Activated T-cell treated with anti-CD3 and anti-CD28 coated beads for 48 hours (primary cell): ENCODE data around the gene PDZK1IP1.

Source experiments
- DNase-seq: peaks from one replicate; pipeline ENCODE4 v3.0.0-alpha.2; 2020; ENCODE audit warnings: low read depth

The PDZK1IP1 gene, protein sequence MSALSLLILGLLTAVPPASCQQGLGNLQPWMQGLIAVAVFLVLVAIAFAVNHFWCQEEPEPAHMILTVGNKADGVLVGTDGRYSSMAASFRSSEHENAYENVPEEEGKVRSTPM

DNA sequence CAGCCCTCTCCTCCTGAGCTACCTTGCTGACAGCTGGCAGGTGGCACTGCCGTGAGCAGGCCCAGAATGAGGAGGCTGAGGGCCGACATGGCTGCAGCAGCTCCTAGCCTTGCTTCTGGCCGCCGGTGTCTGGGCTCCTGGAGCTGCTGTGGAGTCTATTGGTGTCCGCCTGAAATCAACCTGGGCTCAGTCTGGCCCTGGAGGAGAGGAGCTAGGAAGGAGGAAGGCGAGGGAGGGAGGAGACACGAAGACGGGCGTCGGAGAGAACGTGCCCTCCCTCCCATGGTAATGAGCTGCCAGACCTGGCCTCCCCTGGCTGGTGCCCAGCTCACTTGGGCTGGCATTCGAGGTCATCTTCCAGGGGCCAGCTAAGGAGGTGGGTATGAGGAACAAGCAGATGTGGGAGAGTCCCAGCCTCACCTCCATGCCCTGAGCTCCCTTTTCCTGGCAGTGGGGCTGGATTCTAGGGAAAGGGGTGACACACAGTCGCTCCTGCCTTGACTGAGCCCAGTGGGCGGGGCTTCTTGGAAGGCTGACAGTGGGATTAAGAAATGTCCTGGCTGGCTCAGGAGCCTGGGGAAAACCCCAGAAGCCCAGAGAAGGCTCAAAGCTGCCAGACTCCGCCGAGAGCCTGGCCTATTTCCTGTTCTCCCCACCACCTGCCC is at the start of gene PDZK1IP1:
PDZK1IP1 (minus strand) TSS at position 193 of the 665 bp plus-strand sequence; CDS start at position 89, 104 bp downstream.
- DNase-seq, result no peak

DNA sequence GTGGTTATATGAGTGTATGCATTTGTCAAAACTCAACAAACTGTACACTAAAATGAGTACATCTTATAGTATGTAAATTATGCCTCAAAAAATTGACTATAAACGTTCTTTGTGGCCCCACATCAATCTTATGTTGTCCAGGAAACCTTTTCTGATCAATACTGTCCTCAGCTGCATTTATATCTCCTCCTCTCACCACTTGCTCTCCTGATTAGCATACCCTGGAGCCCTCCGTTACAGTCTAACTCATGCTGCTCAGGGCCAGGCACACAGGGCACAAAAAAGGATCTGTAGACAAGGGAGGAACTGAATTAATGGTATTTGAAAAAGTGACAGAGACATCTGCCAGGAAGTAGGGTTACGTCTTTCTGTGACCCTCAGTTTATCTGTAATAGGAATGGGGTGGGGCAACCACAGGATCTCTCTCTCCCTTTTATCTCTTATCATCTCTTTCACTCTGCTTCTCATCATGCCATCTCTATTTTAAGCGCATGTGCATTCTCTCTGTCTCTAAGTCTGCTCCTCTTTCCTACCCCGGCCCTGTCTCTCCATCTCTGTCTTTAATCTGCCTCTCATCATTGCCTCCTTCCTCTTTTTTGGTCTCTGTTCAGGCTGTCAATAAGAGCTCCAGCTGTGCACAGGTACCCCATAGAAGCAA is 49.2 kb upstream of the PDZK1IP1 start:
- DNase-seq, result no peak

DNA sequence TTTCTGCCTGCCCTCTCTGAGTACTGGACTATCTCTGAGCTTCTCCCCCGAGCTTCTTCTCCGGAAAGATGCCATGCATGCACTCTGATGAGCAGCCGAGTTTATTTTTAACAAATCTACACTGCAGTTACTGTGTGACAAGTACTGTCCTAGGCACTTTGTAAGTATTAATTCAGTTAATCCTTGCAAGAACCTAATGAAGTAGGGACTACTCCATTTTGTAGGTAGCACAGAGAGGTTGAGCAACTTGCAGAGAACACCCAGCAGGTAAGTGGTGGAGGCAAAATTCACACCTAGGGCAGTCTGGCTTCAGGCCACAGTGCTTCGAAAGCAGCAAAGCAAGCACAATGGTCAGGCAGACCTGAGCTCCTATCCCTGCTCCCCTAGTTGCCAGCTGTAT is 46.0 kb upstream of the PDZK1IP1 start:
- DNase-seq, result no peak

DNA sequence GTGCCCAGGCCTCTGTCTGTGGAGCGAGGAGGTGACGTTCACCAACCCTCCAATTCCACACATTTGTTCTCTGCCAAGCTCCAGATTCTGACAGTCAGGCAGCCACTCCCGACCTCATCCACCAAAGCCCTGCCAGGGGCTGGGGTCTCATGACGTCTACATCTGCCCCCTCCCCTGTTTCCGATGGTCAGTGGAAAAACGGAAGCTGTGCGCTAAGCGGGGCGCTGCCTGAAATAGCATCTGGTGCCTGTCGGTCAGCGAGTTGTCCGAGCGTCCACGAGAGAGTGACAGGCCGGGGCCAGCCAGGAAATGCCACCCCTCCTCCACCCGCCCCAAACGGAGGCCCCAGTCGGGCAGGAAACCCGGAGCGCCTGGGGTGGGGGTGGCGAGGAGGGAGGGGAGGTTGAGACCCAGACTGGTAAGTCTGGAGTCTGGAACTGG is 45.4 kb upstream of the PDZK1IP1 start:
- no peak for DNase-seq

DNA sequence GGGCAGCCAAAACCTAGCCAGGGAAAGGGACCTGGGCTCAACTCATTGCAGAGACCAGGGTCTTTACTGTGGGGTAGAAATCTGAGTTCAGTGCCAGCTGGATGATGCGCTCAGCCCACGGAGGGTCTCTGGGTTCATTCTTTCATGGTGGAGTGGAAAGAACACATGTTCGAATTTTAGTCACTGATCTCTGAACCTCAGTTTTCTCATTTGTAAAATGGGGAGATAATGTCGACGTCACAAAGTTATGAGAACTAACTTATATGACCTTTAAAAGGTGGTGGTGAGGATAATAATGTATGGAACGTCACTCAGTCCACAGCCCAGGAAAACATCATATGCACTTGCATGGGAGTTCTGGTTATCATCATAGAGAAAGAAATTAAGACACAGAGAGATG is 43.4 kb upstream of the PDZK1IP1 start:
- no peak for DNase-seq

DNA sequence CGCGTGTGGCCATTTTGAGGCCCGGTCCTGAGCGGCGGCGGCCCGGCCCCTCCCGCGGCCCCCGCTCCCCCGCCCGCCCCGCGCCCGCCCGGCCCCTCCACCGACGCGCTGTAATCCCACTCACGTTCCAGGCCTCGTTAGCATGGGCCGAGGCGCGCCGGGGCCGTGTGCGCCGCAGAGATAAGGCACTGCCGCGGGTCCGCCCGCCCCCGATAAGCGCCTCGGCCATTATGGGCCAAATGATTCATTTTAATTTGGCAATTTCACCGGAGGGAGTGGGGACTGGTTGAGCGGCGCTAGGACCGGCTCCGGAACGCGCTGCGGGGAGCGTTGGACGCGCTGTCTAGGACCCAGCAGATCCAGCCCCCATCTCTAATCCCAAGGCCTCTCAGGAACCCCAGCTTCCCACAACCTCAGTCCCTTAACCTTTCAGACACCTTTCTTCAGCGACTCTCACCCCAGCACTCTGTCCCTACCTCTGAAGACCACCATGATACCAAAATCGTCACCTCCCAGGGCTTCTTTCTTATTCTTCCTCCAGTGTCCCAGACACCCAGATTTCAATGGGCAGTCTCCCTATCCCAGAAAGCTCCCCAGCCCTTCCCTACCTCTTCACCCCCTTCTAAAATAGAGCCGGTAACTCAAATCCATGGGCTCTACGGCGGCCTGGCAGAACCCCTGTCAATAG is 42.5 kb upstream of the PDZK1IP1 start, which contains the start of gene TAL1:
TAL1 (minus strand) TSS at position 39 of the 688 bp plus-strand sequence. CDS start 6,337 bp downstream, outside the sequence.
- no peak for DNase-seq

DNA sequence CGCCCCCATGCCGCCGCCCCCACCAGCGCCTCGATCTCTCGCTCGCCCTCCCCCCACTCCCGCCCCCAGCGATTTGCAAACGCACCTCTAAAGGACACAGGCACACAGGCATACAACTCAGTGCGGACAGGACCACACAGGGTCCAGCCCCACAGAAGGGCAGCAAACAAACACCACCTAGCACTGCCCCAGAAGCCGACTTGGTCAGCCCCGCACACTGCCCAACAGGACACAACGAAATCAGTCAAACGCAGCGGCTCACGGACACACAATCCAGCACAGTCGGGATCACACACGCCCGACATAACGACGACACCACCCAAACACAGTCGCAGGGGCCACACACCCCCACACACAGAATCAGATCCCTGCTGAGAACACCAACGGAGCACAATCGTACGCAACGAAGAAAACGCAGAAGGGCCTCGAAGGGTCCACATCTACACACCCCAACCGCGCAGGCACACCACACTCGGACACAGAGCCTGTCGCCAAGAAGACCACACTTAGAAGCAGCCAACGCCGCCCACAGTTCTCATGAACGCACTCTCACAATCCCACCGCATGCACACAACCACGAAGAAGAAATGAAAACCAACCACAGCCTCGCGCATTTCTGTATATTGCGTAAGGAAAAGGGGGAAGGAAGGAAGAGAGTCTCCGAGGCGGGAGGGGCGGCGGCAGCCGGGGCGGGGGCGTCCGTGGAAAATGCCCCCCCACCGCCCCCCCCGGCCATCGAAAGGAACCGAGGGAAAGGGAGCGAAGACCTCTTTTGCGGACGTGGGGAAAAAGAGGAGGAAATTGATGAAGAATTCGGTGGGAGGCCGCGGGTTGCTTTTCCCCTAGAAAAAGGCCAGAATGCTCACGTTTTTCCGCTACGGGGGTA is 41.7 kb upstream of the PDZK1IP1 start:
- DNase-seq, result peak; percentile 18

DNA sequence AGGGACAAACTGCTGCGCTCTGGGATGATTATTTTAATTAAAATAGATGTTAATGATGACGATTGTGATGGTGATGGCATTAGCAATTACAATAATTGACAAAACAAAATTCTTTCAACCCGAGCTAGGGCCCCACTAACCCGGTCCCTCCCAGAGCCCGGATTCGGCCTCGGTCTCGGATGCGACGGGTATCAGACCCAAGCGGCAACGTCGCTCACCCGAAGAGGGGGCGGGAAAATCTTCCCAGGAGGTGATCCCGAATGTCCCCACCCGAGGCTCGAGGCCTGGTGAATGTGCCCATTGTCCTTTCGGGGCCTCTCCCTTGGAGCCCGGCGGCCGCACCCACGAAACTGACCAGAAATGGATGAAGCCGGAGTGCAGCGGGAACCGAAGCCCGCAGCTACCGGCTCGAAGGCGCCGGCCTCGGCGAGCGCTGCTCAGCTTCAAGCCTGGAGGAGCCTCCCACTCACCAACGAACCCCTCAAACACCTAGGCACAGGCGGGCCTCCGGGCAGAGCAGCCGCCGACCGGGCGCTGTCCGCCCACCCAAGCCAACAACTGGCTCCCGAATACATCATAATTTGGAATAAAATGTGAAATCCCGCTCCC is 41.0 kb upstream of the PDZK1IP1 start:
- DNase-seq, result peak; percentile 18

DNA sequence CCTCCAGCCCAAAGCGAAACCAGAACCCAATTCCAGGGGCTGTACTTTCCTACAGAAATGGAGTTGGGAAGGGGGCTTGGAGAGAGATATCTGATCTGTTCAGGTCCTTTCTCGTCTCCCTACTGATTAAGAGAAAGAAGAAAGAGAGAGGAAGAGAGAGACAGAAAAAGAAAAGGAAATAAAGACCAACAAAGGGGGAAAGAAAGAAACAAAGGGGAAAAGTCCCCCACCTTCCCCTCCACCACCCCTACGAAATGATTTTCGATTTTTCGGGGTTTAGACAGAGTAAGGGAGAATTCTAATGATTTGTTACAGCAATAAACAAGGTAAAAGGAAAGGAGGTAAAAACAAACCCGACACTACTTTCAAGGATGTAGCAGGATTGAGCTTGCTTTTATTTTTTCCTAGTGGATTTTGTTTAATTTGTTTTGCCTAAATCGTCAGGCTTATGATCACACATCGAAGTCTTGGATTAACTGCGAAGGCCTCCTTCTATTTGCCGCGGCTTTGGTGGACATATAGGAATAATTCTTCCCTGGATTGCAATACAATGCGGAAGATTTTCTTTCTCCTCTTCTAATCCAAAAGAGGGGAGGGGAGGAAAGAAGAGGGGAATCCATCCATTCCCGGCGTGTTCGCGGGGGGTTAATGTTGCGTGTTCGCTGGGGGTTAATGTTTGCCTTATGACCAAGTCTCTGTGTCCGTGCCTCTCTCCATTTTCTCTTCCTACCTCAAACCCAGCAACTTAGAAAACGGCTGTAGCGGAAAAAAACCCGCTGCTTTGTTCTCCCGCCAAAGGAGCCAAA is 40.3 kb upstream of the PDZK1IP1 start:
- no peak for DNase-seq

DNA sequence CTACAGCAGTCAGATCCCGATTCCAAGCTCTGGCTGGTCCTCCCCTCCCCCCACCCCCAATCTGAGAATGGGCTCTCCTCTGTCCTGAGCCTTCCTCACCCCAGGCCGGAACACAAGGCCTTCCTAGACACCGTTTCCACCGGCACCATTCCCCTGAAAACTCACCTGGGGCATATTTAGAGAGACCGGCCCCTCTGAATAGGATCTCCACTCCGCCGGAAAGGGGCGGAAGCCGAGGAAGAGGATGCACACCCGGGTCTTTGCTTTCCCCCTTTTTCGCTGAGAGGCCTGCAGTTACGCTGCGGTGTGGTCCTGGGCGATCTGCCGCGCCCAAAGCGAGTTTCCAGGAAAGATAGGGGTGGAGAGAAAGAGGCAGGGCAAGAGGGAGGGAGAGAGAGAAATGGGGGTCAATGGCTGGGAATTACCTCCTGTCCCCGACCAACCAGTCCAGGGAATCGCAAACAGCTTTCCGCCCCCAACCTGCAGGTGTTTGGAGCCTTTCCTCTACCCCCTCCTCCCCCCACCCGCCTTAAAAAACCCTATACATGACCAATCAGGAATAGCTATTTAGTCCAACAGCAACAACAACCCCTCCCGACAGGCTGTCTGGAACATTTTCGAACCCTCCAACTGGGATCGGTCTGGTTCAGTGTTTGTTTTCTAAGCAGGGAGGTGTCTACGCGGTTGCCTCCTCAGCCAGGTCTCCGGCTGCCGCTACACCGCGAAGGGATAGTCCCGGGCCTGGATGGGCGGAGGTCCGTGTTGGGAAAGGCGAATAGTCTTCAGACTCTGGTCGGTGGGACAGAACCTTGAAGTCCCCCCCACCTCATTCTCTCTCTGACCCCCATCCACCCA is 39.4 kb upstream of the PDZK1IP1 start:
- no peak for DNase-seq

DNA sequence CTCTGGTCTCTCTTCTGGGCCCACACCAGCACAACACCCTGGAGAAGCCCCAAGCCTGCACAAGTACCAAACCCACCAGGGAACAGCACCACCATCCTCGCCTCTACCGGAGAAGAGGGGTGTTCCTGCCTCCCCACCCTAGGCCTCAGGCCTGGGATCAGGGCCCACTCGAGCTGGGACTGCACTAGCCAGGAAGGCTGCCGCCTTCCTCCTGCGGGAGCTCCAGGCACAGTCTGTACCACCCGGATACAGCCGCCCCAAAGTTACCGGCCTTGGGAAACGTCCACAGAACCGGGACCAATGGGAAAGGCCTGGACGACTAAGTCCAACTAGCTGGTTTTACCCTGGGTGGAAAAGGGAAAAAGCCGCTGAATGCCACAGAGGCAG is 38.8 kb upstream of the PDZK1IP1 start:
- no peak for DNase-seq

DNA sequence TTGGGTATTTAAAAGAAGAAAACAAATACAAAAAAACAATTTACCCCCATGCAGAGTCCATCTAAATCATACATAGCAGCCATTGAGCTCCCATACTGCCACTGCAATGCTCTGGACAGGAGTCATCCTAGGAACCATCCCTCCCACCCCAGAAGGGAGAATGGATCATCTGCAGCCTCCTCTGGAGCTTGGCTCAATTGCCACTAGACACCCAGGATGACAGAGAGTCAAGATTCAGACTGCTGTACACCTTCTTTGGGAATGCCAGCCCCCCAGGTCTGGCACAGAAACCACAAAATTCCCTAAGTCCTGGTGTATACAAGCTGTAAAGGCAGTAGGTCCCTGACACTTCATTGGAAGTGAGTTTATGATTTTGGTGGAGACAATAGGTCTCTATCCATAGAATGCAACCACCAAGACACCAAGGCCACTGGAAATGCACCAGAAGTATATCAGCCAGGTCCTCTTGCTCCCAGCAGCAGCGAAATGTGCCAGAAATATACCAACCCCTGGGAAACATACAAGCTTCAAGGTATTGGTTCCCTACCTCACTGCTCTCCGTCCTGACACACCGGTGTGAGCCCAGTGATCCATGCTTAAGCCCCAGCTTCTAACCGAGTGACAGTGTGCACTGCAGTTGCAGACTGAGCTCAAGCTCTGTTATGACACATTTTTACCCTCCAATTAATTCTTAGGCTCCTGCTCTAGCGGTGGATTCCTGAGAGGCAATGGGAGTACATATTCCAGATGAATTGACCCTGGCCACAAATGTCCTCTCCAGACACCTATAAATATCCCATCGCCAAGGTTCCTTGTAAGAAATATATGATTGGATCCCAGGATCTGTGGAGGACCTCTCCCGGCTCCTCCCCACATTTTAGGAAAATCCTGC is 37.8 kb upstream of the PDZK1IP1 start:
- no peak for DNase-seq

DNA sequence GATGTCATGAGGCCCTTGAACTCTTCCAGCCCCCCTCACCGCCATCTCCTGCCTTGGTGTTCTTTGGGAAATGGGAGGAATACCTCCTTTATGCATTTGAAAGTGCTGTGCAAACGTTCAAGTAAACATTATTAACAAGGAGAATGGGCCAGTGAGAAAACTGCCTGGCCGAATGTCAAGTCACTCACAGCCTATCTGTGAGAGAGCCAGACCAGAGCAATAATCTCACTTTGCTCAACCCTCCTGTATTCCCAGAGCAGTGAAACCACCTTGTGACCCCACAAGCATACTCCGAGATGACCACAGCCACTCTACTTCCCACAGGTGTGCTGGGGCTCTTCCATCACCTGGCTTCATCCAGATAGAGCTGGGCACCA is 37.0 kb upstream of the PDZK1IP1 start:
- no peak for DNase-seq

DNA sequence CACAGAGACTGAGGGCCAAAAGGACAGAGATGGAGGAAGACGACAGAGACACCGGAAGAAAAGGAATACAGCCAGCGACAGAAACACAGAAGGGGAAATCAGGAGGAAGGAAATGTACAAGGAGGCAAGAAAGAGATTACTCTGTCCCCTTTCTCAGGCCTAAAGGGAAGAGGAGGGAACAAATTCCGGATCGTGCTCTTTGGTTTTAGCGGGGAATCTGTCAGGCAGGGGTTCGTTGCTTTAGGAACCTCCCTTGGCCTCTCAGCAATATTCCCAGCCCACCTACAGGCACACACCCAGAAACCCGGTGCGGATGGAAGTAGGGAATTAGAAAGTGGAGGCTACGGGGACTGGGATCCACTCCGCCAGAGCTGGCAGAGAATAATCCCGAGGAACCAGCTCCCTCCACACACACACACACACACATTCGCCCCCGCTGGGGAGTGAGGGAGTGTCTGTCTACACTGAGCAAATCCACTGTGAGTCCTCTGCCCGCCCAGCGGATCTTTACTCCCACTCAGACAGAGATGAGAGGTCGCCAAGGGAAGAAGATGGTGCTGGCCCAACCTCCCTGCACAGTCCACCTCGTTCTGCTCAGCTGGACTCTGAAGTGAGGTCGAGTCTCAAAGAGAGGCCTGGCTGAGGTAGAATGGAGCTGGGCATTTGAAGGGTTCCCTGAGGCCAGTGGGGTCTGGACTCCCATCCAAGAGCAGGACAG is 36.4 kb upstream of the PDZK1IP1 start:
- DNase-seq, result no peak

DNA sequence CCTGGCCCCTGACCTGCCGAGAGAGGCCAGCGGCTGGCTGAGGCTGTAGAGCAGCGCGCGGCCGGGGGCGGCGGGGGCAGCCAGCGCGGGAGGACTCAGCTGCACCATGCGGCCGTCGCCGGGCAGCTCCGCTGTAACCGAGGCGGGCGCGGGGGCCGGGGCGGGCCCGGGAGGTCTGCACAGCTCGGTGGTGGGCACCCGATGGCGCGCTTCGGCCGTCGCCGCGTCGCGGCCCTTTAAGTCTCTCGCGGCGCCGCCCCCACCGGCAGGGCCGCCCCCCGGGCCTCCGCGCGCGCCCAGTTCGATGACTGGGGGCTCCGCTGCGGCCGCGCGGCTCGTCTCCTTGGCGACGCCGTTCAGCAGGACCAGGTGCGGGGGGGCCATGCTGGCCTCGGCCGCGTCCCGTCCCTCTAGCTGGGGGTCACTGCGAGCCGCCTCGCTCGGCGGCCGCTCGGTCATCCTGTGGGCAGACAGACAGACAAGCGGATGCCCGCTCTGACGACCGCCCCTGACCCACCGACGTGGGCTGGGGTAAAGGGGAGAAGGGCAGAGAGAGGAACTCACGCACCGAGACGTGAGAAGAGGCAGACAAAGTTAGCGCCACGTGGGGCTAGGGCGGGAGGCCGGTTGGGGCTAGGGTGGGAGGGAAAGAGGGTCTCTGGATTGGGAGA is 35.7 kb upstream of the PDZK1IP1 start:
- no peak for DNase-seq

DNA sequence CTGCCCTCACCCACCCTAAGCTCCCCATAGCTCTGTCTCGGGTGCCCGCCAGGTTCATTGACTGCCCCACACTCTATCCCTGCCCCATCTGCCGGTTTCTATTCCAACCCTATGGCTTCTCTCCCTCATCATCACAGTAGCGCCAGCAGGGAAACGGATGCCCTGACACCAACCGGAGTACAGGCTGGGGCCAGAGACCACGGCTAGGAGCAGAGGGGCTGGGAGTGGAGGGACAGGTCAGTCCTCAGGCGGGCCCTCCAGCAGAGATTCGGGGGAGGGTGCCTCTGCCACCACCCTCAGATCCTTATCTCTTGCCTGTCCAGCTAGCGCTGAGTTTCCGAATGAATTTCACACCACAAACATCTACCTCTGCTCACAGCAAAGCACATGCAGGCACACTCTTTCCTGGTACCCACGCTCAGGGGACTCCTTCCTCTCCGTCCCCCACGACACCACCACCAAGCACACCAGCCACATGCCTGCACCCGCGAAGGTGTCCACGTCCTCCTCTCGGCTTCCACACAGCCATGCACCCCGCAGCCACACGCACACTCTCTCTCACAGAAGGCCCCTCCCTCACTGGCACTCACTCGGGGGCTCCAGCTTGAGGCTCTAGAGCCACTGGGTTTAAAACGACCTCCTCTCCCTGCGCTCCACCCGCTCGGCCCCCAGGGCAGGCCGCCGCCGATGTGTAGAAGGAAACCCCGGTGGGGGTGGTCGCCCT is 35.0 kb upstream of the PDZK1IP1 start:
- DNase-seq, result no peak
